ENCODE results near the gene TFDP1.
"Not testable (repeated sequence)": the region's sequence is repeated elsewhere in the genome, so short reads cannot be mapped to it uniquely, and the experiment has no call there.

The TFDP1 gene

GRCh38 chr13:113620036-113620796, 35.7 kb downstream of the TFDP1 start:
- no peak for DNase-seq

GRCh38 chr13:113621046-113621445, 36.5 kb downstream of the TFDP1 start:
- no peak for DNase-seq

DNA sequence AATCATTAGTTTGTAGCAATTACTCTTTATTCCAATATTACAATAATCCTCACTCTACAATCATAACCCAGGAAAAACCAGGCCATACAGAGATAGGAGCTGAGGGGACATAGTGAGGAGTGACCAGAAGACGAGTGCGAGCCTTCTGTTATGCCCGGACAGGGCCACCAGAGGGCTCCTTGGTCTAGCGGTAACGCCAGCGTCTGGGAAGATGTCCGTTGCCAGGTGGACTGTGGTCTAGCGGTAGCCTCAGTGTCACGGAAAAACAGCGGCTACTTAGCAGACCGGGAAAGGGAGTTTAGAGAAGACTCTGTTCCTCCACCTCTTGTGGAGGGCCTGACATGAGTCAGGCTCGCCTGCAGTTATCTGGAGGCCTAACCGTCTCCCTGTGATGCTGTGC, 36.9 kb downstream of the TFDP1 start:
- DNase-seq, result not testable (repeated sequence)

- DNase-seq, result not testable (repeated sequence)
Measured at GRCh38 chr13:113621986-113622550, 37.5 kb downstream of the TFDP1 start.

DNA sequence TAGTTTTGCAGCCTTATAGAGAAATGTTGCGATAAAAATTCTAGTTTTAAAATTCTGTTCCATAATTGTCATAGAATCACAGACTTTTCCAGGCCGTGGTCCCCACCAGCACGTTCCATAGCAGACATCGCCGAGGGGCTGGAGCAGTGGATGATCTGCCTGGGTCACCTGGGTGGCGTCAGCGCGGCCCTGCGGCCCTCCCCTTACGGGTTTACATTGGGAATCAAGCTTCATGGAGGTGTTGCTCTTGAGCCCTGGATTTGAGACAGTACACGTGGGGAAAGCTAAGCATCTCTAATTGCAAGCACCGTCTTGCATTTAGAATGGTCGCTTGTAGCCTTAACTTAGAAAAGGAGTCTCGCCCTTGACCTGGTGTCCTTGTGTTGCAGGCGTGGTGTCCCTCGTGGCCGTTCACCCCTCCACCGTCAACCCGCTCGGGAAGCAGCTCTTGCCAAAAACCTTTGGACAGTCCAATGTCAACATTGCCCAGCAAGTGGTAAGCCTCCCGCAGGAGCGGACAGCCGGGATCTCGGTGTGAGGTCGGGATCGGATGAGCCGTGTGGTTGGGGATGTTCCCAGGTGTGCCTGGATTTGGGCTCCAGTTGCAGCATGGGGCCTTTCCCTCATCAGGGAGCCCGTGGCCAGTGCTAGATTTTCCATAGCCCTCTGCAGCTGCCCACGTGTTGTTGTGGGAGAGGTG, 38.4 kb downstream of the TFDP1 start:
- DNase-seq, result no peak

DNA sequence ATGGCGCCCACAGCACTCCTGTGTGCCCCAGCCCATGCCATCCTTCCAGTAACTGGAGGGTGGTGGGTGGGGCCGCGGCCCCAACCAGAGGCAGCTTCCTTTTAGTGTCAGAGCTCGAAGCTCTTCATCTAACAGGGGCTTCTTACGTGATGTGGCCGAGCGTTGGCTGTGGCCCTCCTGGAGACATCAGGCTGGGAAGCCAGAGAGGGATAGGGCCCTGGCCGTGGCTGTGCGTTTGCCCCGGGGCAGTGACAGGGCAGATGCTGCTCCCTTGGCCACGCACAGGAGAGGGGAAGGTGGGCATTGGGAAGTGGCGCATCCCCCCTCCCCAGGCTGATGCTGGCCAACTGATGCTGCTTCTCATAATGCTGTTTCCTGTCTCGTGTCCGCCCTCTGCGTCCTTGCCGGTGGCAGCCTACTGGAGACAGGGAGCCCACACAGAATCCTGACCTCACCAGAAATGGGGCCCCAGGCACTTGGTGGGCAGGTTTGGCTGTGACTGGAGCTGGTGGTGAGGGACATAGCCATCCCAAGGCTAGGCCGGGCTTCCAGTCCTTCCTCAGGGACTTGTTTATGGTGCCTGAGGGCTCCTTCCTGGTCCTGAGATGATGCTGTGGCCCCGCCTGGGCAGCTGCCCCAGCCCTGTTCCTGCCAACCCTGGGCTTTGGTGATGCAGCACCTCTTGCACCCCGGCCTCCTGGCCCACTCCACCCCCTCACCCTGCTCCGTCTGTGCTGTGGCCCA, 39.1 kb downstream of the TFDP1 start:
- DNase-seq, result no peak

DNA sequence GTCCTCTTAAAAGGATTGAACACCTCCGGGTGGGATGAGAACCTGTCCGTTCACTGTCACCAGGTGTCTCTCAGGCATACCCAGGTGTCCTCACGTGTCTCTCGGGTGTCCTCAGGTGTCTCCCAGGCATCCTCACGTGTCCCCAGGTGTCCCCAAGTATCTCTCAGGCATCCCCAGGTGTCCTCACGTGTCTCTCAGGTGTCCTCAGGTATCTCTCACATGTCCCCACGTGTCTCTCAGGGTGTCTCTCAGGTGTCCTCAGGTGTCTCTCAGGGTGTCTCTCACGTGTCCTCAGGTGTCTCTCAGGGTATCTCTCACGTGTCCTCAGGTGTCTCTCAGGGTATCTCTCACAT, 39.7 kb downstream of the TFDP1 start:
- DNase-seq, result no peak

- DNase-seq, result not testable (repeated sequence)
Measured at GRCh38 chr13:113624640-113625304, 40.2 kb downstream of the TFDP1 start.

- no peak for DNase-seq
Measured at GRCh38 chr13:113625965-113626721, 41.6 kb downstream of the TFDP1 start.

- no peak for DNase-seq
Measured at GRCh38 chr13:113627136-113627535, 42.6 kb downstream of the TFDP1 start.

DNA sequence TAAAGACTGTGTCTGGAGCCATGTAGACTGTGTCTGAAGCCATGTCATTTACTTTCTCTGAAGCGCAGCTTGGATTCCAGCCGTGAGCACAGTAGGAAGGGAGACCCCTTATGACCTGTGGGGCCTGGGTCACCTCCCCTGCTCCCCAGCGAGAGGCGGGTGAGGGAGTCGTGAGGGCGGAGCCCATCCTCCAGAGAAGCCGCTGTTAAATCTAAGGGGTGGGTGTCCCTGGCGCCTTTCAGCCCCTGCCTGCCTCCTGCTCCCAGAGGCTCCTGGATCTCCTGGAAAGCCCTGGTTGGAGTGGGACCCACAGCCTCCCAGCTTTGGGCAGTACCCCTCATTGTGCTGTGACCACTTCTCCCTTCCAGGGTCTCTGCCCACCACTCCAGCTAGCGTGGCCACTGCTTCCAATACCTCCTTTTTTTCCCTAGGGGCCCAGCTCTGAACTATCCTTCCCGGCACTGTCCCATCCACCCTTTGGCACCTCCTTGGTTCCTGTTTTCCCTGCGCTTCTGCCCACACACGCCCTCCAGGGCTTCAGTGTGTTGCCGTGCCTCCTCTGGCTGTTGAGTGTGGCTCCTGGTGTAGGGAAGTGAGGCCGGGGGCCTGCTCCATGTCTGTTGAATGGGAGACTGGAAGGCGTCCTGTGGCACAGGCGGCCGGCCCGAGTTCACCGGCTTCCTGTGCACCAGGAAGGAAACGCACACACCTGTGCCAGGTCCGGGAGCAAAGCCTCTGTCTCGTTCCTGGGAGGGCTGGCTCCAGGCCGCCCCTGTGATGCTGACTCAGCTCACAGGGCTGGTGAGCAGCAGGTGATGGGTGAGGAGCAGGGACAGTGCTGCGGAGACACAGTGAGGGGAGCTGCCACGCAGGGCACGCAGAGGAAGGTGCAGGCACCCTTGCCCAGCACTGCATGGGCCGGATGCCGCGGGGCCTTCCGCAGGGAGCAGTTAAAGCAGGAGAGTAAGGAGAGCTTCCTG, 44.0 kb downstream of the TFDP1 start:
- DNase-seq, result no peak

GRCh38 chr13:113629866-113630265, 45.3 kb downstream of the TFDP1 start:
- DNase-seq, result no peak

GRCh38 chr13:113630296-113630695, 45.7 kb downstream of the TFDP1 start:
- DNase-seq, result no peak

- DNase-seq, result peak; percentile 32
Measured at GRCh38 chr13:113630804-113631203, 46.3 kb downstream of the TFDP1 start.

- no peak for DNase-seq
Measured at GRCh38 chr13:113631341-113632095, 47.0 kb downstream of the TFDP1 start.

DNA sequence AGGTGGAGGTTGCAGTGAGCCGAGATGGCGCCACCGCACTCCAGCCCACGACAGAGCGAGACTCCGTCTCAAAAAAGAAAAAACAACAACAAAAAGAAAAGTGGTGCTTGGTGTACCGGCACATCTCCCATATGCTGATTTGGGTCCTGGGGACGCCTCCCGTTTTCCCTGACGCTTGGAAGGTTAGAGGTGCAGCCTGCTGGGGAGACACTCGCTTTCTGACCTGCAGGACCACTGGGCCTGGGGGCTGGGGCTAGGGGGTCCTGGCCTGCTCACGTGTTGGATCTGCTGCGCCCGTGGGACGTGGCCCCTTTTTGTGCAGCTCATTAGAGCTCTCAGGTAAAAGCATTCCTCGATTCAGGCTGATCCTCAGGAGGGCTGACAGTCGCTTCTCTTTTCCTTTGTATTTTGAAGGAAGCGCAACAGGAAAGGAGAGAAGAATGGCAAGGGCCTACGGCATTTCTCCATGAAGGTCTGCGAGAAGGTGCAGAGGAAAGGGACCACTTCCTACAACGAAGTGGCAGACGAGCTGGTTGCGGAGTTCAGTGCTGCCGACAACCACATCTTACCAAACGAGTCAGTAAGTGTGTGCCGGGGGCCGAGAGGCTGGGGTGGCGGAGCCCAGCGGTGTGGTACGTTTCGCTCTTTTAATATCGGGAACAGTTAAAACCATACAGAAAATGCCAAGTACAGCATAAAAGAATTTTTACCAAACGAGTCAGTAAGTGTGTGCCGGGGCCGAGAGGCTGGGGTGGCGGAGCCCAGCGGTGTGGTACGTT, 48.3 kb downstream of the TFDP1 start:
- no peak for DNase-seq

DNA sequence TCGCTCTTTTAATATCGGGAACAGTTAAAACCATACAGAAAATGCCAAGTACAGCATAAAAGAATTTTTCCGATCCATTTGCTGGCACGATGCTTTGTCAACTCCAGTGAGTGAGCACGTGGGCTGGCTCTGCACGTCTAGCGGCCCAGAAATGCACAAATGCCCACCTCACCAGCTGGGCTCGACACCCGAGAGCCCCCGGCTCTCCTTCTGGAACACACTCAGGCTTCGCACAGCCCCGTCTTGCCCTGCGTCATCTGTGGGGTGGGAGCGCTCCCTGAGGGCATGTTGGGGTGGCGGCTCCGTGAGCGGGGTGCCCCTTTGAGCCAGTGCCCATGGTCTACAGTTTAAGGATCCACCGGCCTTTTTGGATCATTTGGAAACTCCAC, 48.9 kb downstream of the TFDP1 start:
- no peak for DNase-seq

DNA sequence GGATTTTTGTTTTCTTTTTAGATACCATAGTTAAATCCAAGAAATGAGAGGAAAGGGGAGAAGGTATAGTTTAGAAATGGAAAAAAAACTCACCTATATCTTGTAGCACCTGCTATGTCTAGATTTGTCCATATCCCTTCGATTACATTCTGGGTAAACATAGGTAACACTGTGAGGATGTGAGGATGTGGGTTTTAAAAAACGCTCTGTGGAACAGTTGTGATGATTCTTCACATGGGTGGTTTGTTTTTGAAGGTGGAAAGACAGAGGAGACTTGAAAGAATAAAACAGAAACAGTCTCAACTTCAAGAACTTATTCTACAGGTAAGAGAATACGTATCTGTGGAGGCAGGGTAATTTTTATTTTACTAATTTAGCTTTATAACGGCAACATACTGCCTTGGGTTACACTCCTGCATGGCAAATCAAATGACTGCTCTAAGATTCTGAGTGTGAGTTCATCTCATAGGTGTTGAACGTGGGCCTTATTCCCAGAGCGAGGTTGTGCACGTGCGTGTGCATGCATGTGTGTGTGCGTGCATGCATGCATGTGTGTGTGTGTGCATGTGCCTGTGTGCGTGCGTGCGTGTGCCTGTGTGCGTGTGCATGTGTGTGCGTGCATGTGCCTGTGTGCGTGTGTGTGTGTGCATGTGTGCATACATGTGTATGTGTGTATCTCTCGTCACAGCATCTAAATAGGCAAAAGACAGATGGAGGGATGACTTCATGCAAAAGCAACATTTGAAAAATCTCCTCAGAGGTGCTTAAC, 49.9 kb downstream of the TFDP1 start:
- no peak for DNase-seq

DNA sequence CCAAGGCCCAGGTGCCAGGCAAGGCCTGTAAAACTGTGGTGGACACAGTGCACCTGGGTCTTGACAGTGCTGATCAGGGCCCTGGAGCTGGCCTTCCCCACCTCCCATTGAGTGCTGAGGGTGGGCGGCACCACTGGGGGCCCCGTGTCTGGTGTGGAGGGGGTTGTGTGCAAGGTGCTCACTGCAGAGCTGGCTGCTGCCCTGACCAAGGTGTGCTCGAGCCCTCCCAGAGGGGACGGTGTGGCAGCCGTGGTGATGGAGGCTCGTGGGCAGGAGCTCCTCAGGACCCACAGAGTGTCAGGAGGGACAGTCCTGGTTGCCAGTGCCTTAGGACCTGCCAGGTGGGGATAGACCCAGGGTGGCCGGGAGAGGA, 50.5 kb downstream of the TFDP1 start:
- no peak for DNase-seq

Data from NCI-H1092 treated with DMSO at 0.1 percent for 48 hours (cell line).